H1 (cell line): ENCODE data around the gene GDF15. TPM values are rescaled to one million over a fixed set of nuclear protein-coding genes. Genes with fewer than 3 reads are reported as not detected.

ENCODE experiments used
- CBX8 ChIP-seq: fragments of 300-800, 300-1000 bp; sonication (generic); IDR thresholded peaks from 2 replicates; pipeline ENCODE4 v1.7.1; 2016; ENCODE audit warnings: low read depth, low read length, borderline replicate concordance
- EP300 ChIP-seq, 2 experiments: IDR thresholded peaks; 1 replicate in 1 of 2; 2 replicates in 1 of 2; pipeline ENCODE4 v1.6.1; 2011 to 2012; ENCODE audit warnings: low read depth in 2 of 2, low read length in 2 of 2, mild to moderate bottlenecking in 2 of 2, borderline replicate concordance in 1 of 2, inconsistent platforms in 1 of 2, moderate library complexity in 1 of 2
- FOSL1 ChIP-seq: IDR thresholded peaks from 2 replicates; pipeline ENCODE4 v1.6.1; 2011; ENCODE audit warnings: mild to moderate bottlenecking, low read depth, low read length, moderate library complexity; ENCODE audit not compliant: insufficient read depth
- JUN ChIP-seq: IDR thresholded peaks from 2 replicates; pipeline ENCODE4 v1.6.1; 2011; ENCODE audit warnings: low read depth, mild to moderate bottlenecking, improper control_type of control experiment, low read length
- JUND ChIP-seq: IDR thresholded peaks from 2 replicates; pipeline ENCODE4 v1.6.1; 2011; ENCODE audit warnings: mild to moderate bottlenecking, improper control_type of control experiment, low read length
- POLR2A ChIP-seq, 2 experiments: IDR thresholded peaks; 1 replicate in 1 of 2; 2 replicates in 1 of 2; pipeline ENCODE4 v1.6.1; 2011; ENCODE audit warnings: low read depth in 2 of 2, low read length in 2 of 2, mild to moderate bottlenecking in 2 of 2; ENCODE audit errors: control extremely low read depth in 1 of 2
- POU5F1 ChIP-seq: IDR thresholded peaks from 2 replicates; pipeline ENCODE4 v1.6.1; 2011; ENCODE audit warnings: low read depth, mild to moderate bottlenecking, low read length, moderate library complexity
- SP1 ChIP-seq: IDR thresholded peaks from 2 replicates; pipeline ENCODE4 v1.6.1; 2011; ENCODE audit warnings: low read depth, low read length
- SUZ12 ChIP-seq: fragments of 200-600 bp; sonication (generic); IDR thresholded peaks from 2 replicates; pipeline ENCODE4 v1.6.1; 2012; ENCODE audit warnings: mild to moderate bottlenecking, inconsistent platforms, low read length, moderate library complexity, mixed read lengths
- polyA plus RNA-seq, 7 experiments: library from polyadenylated mRNA; depleted of rRNA in 3 of 7; stranded (reverse) in 5 of 7; unstranded in 2 of 7; fragments of >200 nt in 5 of 7; fragments of 200-250 nt in 2 of 7; gene quantifications; 1 replicate in 5 of 7; 2 replicates in 1 of 7; 4 replicates in 1 of 7; pipeline versions ENCODE4 v1.2.1 to v1.2.3, GENCODE V29; 2011 to 2013; ENCODE audit warnings: missing spikeins in 2 of 7, mixed read lengths in 2 of 7
- total RNA-seq: library from RNA; stranded (reverse); fragmentation: NEBNext Ultra II Directional; extraction: Animal tissue kit (Norgen Biotek cat#: 25700); gene quantifications from 2 replicates; pipeline ENCODE4 v1.2.1, GENCODE V29; 2021
- TF ChIP-seq, protein P1 (sequence below): IDR thresholded peaks from 2 replicates; pipeline ENCODE4 v1.6.1; 2012; ENCODE audit warnings: inconsistent platforms

Gene GDF15
- total and polyA plus RNA-seq, 2 of the 8 experiments (the other 6 are each of a cell fraction or from before 2014, with no cell fraction given) = 4.1 to 8.5 TPM

GRCh38 chr19:18431351-18432197 lies 45.6 kb downstream of the GDF15 start (continued):
- TF ChIP-seq, protein P1, sequence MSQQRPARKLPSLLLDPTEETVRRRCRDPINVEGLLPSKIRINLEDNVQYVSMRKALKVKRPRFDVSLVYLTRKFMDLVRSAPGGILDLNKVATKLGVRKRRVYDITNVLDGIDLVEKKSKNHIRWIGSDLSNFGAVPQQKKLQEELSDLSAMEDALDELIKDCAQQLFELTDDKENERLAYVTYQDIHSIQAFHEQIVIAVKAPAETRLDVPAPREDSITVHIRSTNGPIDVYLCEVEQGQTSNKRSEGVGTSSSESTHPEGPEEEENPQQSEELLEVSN = no peak
- TF ChIP-seq CBX8 (no peak), SP1 (no peak), SUZ12 (no peak), FOSL1 (no peak), POLR2A (IDR thresholded peaks at IDR 0.05; ENCODE audit: control extremely low read depth in 1 of 2, low read depth in 2 of 2, low read length in 2 of 2) (no peak), JUND (no peak), JUN (no peak), POU5F1 (no peak), EP300 (IDR thresholded peaks at IDR 0.05; ENCODE audit: borderline replicate concordance in 1 of 2, low read depth in 2 of 2, low read length in 2 of 2) (no peak)
